Inferior parietal cortex (tissue), 1 donor: ENCODE data around the gene CHTOP.
"Not testable (repeated sequence)": the region's sequence is repeated elsewhere in the genome, so short reads cannot be mapped to it uniquely, and the experiment has no call there.

ENCODE experiments used
- DNase-seq: peaks from one replicate; pipeline ENCODE4 v3.0.0-alpha.2; 2016; ENCODE audit errors: extremely low spot score

Gene CHTOP

DNA sequence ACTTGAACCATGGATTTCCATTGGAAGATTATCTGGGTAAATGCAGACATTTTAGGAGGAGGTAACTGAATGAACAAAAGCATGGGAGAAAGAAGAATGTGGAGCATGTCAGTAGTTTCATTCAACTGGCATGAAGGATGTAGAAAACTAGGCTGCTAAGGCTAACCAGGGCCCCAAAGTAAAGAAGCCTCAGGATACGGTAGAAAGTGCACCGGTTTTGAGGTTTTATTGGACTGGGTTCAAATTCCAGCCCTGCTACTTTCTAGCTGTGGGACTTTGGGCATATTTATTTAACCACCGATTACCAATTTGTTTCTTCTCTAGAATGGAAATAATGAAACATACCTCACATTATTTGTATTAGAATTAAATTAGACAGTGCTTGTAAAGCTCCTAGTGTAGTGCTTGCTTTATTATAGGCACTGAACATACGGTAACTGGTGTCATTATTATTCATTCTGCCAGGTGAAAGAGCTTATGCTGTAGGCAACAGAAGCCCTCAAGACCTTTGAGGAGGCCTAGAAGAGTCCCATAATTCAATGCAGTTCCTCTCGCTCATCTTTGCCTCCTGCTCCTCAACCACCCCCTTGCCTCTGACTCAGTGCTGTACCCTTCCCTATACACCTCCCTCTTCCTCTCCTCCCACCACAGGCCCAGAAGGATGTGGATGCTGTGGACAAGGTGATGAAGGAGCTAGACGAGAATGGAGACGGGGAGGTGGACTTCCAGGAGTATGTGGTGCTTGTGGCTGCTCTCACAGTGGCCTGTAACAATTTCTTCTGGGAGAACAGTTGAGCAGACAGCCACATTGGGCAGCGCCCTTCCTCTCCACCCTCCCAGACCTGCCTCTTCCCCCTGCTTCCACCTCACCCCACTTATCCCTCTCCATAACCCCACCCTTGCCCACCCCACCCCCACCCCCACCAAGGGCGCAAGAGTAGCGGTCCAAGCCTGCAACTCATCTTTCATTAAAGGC is 2.5 kb upstream of the CHTOP start:
- no peak for DNase-seq

DNA sequence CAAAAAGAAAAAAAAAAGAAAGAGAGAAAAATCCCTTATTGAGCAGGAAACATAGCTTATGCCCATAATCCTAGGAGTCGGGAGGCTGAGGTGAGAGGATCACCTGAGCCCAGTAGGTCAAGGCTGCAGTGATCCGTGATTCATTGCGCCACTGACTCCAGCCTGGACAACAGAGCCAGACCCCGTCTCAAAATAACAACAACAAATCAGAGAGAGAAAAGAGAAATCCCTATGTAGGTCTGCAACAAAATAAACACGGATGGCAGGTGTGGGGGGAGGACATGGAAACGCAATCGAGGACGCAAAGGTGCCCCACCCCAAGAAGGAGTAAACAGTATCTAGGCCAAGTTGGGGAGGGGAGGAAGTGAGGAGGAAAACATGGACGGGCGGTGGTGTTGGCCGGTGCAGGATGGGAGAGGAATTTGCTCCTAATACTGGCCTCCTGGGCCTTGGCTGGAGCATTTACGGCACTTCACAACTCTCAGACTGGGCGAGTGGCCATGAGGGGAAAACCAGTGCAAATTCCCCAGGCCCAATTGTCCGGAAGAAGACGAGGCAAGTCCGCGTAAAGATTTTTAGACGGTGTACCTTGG is 609 bp upstream of the CHTOP start:
- DNase-seq: no peak

DNA sequence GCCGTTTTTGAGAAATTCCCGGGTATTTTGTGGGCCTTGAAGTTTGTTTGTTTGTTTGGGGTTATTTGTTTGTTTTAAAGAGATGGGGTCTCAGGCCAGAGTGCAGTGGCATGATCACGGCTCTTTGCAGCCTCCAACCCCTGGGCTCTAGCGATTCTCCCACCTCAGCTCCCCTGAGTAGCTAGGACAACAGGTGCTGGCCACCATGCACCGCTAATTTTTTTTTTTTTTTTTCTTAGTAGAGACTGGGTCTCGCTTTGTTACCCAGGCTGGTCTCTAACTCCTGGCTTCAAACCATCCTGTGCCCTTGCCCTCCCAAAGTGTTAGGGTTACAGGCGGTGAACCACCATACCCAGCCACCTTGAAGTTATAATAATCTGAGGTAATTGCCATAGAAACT is 2.0 kb downstream of the CHTOP start:
- DNase-seq: no peak

DNA sequence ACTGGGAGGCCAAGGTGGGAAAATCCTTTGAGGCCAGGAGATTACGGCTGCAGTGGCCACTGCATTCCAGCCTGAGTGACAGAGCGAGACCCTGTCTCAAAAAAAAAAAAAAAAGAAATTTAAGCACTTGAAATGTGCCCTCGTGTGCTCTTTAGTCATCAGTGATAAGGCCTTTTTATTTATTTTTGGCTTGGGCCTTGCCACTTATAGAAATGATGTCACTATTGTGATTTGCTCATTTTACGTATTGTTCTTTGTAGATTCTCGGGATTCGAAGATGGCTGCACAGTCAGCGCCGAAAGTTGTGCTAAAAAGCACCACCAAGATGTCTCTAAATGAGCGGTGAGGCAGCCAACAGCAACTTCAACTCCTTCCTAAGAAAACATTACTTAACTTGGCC is 2.4 kb downstream of the CHTOP start:
- no peak for DNase-seq

DNA sequence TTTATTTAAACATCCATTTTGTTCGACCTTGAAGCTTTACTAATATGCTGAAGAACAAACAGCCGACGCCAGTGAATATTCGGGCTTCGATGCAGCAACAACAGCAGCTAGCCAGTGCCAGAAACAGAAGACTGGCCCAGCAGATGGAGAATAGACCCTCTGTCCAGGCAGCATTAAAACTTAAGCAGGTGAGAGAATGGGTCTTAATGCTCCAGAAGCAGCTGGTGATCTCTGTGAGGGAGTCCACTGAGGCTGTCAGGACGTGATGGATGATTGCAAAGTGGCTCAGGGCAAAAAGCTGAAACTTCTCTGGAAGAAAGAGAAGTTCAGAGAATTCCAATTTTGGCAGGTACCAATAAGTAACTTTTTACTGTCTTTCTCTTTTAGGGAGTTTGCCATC is 4.4 kb downstream of the CHTOP start:
- DNase-seq: no peak

DNA sequence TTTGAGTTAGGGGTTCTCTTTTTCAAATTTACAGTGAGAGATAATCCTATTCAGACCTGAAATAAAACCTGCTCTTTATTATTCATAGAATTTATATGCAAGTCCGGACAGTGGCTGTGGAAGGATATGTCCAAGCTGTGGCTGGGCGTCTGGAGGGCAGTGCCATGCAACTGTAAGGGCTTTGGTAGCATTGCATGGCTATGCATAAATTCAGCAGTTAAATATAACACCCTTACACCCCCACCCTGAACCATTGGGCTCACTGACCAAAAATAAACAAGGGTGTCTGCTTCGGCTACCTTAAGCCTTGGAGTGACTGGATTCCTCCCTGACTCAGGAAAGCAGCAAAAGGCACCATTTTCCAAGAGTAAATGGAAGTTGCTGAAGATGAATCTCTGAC is 5.4 kb downstream of the CHTOP start:
- no peak for DNase-seq

DNA sequence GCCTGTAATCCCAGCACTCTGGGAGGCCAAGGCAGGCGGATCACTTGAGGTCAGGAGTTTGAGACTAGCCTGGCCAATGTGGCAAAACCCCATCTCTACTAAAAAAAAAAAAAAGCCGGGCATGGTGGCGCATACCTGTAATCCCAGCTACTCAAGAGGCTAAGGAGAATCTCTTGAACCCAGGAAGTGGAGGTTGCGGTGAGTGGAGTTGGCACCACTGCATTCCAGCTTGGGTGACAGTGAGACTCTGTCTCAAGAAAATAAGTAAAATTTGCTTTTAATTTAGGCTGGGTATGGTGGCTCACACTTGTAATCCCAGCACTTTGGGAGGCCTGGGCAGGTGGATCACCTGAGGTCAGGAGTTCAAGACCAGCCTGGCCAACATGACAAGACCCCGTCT is 6.3 kb downstream of the CHTOP start:
- not testable (repeated sequence) for DNase-seq

DNA sequence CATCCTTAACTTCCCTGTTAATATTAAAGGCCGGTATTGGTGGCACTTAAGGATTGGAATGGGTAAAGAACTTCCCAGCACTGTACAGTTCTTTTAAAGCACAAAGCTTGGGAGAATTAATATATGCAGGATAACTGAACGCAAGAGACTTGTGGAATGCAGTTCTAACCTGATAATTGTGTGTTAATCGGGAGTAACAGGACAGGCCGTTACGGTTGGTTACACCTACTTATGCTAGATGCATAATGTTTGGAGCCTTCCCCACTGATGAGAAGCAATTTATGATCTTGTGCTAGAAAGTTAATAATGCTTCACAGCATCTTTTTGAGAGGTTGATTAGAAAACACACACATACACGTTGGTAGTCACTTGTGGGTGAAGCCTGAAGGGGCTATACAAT is 7.0 kb downstream of the CHTOP start:
- no peak for DNase-seq

DNA sequence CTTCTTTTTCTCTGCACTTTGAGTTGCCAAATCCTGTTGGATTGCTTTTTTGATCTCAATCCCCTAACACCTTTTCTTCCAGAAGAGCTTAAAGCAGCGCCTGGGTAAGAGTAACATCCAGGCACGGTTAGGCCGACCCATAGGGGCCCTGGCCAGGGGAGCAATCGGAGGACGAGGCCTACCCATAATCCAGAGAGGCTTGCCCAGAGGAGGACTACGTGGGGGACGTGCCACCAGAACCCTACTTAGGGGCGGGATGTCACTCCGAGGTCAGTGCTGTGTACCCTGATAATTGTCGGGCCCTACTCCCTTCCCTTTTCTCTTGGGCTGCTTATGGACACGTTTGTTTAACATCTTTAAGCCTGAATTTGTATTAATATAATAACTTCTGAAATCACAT is 8.3 kb downstream of the CHTOP start:
- DNase-seq: no peak

DNA sequence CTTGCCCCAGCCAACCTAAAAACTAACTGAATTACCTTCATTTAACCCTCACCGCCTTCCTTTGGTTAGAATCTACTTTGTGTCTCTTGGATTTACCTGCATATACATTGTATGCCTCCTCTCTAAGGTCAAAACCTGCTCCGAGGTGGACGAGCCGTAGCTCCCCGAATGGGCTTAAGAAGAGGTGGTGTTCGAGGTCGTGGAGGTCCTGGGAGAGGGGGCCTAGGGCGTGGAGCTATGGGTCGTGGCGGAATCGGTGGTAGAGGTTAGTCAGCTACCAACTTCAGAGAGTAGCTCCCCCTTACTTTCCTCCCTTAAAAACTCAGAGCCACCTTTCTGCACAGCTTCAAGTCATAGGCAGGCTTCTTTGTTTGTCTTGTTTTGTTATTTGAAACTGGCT is 9.2 kb downstream of the CHTOP start:
- no peak for DNase-seq

DNA sequence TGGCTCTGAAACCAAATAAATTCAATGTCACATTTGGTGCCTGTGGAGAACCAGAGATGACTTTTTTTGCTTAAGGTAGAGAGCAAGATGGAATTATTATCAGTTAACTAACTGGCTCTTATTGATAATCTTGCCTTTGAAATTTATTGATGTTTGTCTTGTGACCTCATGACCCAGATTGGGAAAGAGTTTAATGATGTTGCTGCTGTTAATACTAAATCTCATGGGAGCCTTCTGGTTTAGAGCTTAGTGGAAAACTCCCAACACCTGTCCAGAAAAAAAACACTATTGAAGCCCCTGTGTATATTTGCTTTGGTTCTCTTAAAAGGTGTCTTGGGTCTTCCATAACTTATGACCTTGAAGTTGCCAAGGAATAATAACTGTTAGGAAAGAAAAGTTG is 9.9 kb downstream of the CHTOP start:
- DNase-seq: no peak

DNA sequence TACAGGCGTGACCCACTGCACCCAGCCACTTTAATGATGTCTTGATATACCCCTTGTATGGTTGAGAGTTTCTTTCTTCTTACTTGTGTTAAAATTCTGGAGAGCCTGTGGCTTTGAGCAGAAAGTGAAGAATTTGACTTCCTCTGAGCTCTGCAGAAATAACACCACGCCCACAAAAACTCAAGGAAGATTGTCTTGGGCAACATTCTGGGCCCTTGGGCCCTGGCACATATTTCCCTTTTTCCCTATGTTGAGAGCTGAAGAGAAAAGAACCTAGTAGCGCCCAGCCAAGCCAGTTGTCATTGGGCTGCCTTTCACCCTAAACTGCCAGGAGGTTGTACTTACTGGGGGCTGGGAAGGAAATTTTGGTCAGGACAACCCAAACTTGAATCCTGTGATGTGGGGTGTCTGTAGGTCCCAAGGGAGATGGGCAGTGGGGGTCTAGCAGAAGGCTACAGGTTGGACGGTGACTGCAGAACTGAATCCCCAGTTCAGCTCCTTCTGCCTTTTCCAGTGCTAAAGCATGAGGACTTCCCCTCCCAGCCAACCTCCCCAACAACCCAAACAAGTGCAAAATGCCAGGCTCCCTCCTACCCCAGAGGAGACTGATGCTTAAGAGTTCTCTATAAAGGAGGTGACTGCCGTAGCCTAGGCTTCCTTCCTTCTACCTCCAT is 12.9 kb downstream of the CHTOP start:
- DNase-seq: no peak

DNA sequence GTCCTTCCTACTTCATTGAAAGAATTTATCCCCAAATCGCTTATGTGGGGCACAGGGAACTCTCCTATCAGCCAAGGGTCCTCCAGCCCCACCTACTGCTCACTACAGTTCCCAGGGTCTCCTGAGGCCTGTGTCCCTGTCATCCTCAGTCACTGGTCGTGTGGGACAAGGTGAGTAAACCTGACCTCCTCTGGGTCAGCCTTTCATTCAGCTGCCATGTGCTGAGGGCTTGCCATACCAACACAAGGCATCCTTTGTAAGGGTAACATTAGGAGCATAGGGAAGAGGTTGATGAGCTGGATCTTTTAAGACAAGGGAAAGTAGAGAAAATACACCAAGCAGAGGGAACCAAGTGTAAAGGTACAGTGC is 13.5 kb downstream of the CHTOP start:
- DNase-seq: no peak

DNA sequence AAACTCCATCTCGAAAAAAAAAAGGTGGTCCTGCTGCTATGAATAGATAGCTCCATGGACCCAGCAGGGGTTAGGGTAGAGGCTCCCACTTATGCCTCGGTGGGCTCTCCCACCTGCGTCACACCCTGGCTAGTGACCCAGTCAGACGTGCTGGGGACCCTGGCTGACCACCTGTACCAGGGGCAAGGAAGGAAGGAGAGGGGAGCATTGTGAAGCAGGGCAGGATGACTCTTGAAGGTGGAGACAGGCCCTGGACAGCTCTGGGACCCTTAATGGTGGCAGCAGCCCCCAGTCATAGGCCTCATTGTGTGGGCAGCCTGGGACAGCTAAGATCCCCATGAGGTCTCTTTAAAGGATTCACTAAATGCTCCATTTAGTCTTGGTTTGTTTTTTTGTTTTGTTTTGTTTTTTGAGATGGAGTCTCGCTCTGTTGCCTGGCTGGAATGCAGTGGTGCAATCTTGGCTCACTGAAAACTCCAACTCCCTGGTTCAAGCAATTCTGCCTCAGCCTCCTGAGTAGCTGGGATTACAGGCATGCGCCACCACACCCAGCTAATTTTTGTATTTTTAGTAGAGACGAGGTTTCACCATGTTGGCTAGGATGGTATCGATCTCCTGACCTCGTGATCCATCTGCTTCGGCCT is 14.3 kb downstream of the CHTOP start:
- DNase-seq: no peak

DNA sequence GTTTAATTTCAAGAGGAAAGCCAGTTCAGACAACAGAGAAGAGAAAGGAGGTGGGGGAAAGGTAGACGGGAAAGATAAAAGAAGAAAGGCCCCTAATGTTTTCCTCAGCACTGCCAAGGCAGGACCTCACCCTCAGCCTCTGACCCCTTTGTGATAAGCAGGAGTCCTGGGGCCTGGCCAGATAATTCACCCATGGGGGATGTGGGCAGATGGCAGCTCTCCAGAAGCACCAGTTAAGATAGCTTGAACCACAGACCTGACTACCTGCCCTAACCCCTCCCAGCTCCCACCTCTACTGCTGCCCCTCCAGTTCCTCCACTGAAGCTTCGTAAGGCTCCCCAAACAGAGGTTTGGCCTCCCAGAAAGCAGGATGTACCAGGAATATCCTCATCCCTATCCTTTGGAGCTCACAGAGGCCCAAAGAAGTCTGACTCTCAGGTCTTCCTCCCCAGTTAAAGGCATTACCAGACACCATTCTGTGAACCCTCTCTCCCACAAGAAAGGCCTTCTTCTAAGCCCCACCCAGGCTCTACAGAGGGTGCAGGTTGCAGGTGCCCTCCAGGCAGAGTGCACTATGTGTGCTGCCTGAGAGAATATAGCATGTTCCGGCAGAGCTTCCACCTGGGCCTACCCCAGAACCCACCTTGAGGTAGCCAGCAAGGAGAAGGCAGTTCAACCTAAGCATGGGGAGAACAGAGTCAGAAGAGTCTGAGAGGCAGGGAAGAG is 15.4 kb downstream of the CHTOP start:
- DNase-seq: no peak

DNA sequence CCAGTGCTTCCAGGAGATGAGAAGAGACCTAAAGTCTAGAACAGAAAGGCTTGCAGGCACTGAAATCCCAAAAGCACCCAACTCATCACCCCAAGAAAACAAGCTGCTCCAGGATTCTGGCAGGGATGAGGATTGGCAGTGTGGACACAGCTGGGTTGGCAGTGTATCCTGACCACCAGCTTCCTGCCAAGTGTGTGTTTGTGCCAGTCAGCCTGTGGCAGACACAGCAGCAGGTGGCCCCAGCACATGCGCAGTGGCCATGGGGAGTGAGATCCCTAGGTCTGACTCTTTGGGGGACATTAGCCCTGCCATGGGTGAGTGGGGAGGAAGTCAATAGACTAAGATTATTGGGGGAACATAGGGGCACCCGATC is 16.0 kb downstream of the CHTOP start:
- peak; percentile 70 for DNase-seq

DNA sequence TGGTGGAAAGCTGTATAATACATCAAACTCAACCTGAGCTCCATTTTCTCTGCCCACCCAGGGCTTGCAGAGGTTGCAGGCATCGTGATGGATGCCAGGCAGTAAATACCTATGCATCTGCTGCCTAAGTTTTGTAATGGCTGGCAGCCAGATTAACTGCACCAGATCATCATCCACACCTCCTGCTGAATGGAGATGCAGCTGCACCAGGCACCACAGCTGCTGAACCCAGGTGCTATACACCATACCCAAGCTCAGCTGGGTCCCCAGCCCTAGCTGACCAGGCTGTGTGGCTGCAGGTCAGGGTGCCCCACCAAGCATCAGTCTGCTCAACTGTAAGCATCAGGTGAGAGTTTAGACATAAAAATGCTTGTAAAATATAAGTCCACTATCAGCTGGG is 17.9 kb downstream of the CHTOP start:
- no peak for DNase-seq

DNA sequence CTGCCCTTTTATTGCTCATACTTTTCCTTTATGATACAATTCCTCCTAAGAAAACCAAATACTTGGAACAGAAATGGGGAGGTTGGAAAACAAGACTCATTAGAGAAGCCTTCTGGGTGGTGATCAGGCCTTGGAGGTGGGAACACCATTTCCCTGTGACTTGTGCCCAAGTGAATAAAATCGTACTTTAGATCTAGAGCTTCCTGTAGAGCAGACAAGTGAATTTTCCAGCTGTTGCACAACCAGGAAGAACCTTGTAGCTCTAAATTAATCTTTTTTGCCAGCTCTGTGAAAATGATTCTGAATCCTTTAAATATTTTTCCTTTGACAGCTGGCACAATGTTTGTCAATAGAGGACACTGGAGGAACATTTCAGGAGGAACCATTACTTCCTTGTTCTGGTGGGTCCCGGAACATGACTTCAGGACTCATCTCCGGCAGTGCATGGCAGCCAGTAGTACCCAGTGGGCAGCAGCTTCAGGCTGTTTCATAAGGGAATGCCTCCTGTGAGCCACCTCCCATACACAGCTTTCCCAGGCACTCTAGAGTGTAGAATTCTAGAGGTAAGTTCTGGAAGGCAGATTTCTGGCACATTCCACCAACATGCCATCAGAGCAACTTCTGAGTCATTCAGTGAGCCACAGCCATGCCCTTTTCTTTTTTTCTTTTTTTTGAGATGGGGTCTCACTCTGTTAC is 19.1 kb downstream of the CHTOP start:
- DNase-seq: no peak

DNA sequence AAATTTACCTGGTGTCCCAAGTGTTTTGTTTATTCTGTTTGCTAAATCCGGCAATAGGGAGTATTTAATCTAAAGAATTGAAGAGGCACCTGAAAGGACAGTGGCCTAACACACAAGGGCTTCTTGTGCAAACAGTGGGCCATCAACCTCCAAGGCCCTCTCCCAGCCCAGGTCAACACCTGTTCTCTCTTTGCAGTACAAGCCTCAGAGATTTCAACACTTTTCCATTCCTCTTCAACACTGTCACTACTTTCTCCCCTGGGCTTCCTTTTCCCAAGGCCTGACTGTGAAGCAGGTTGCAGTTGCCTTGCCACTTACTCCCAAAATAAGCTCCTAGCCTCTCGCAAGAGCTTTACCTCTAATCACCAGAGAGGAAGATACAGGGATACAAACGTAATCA is 21.5 kb downstream of the CHTOP start:
- DNase-seq: no peak

DNA sequence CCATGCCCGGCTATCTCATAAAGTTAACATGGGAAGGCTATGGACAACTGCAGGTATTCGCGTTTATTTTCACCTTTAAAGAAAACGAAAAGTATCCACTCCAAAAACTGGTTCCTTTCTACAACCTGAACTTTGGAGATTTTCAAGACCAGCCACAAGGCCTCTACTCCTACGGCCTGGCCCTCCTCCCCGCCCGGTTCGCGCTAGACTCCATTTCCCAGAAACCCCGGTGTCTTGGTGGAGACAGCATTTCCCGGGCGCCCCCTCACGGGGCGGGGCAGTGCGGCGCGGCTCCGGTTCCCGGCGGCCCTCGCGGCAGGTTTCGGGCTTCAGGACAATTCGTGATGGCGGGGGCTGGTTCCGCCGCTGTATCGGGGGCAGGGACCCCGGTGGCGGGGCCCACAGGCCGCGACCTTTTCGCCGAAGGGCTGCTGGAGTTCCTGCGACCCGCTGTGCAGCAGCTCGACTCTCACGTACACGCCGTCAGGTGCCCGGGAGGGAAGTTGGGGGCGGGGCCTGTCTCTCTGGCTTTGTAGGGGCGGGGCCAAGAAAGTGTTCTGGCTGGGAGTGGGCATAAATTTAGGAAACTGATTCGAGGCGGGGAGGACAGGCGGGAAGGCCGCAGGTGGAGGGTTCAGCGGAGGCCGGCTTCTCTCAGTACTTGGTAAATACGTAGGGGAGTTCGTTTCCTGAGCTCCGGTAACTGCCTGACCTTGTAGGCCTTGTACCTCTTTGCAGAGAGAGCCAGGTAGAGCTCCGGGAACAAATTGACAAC is 24.7 kb downstream of the CHTOP start, which contains the start of gene SNAPIN:
Gene SNAPIN, plus strand, starts transcription at position 304 of the 775 bp plus-strand sequence. Its CDS starts 41 bp downstream, at position 345.
- peak; percentile 90 for DNase-seq
